Stimulated activated CD8-positive, alpha-beta memory T cell treated with anti-CD3 and anti-CD28 coated beads, Interleukin-7, amount 100 ng/mL, for 4 hours (primary cell): ENCODE results near the gene KRTAP2-4.
"Not testable (repeated sequence)": the region's sequence is repeated elsewhere in the genome, so short reads cannot be mapped to it uniquely, and the experiment has no call there.

Source experiments
- DNase-seq, 2 donors: peaks; one replicate each; pipeline ENCODE4 v3.0.0-alpha.2; 2020; ENCODE audit warnings: low read depth in 2 of 2

KRTAP2-4 gene

GRCh38 chr17:41071606-41072360, 6.1 kb upstream of the KRTAP2-4 start:
- no peak for DNase-seq

GRCh38 chr17:41069031-41069430, 3.4 kb upstream of the KRTAP2-4 start:
- no peak for DNase-seq

- DNase-seq, result no peak
Observed at GRCh38 chr17:41067281-41067680, 1.6 kb upstream of the KRTAP2-4 start.

DNA sequence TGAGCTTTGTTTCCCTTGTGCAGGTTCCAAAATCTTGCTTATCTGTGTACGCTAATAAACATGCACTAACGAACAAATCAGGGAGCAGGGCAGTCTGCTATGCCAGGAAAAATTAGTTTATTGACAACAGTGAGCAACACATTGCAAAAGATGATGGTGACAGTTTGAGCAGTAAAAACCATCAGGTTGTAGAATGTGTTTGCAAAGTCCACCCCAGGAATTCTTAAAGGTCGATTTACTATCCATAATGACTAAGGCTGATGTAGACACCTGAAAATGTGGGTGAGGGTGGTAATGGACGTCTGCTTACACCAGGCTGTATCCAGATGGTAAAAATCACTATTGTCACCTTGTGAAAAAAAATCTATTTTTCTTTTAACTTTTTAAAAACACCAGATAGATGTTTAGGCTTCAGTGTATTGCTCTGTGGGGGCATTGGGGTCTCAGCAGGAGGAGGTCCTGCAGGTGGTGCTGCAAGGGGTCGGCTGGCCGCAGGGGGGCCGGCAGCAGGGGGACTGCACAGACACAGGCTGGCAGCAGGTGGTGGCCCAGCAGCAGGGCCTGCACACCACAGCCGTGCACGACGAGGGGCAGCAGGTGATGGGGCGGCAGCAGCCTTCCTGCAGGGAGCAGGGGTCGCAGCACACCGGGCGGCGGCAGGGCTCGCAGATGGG, 526 bp downstream of the KRTAP2-4 start:
- not testable (repeated sequence) for DNase-seq

GRCh38 chr17:41064301-41064700, 1.4 kb downstream of the KRTAP2-4 start:
- no peak for DNase-seq

GRCh38 chr17:41063449-41063848, 2.2 kb downstream of the KRTAP2-4 start:
- no peak for DNase-seq

DNA sequence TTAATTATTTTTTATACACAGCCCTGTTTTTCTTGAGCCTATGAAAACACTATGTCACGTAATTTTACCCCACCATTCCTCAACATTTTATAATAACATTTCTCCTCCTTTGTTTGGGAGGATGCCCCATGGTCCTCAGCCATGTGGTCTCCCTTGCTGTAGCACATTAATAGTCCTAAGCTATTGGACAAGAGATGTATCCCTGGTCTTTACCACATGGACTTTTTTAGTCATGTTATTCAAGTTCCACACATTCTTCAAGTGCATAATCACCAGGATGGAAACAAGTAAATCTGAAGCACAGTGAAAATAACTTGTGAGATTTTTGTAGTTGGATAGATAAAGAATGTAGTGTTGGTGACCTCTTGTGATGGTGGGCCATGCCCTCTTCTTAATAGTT, 3.7 kb downstream of the KRTAP2-4 start:
- DNase-seq, result no peak

GRCh38 chr17:41060052-41060604, 5.6 kb downstream of the KRTAP2-4 start, which contains the start of gene KRTAP2-3:
TSS of gene KRTAP2-3 (minus strand) at chr17:41060114. CDS start at chr17:41060050, 64 bp downstream.
- no peak for DNase-seq

DNA sequence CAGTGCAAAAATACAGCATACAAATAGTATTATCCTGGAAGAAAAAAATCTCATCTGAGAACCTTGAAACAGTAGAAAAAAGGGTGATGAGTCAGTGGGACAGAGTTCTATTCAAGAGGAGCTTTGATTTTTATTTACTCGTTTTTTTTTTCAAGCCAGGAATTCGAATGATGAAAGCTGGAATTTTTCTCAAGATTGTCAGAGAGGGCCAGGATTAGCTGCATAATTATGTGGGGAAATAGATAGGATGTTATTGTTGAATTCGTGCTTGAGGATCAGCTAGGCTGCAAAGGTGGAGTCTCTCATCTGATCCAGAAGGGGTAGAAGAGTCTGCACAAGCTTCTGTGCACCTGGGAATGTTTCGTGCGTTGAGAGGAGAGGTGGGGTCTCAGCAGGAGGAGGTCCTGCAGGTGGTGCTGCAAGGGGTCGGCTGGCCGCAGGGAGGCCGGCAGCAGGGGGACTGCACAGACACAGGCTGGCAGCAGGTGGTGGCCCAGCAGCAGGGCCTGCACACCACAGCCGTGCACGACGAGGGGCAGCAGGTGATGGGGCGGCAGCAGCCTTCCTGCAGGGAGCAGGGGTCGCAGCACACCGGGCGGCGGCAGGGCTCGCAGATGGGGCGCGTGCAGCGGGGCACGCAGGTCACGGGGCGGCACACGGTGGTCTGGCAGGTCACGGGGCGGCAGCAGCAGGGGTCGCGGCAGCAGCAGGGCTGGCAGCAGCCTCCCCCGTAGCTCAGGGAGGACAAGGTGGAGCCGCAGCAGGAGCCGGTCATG, 6.2 kb downstream of the KRTAP2-4 start:
- DNase-seq, result not testable (repeated sequence)

- no peak for DNase-seq
Observed at GRCh38 chr17:41058741-41059140, 6.9 kb downstream of the KRTAP2-4 start.

- no peak for DNase-seq
Observed at GRCh38 chr17:41057547-41057946, 8.1 kb downstream of the KRTAP2-4 start.

- DNase-seq, result not testable (repeated sequence)
Observed at GRCh38 chr17:41055130-41055529, 10.5 kb downstream of the KRTAP2-4 start, which contains the start of gene KRTAP2-2. TSS of gene KRTAP2-2 (minus strand) at chr17:41055230. CDS start at chr17:41055211, 19 bp downstream.

- DNase-seq, result not testable (repeated sequence)
Observed at GRCh38 chr17:41054556-41054955, 11.1 kb downstream of the KRTAP2-4 start.

- DNase-seq, result no peak
Observed at GRCh38 chr17:41054025-41054424, 11.7 kb downstream of the KRTAP2-4 start.

- DNase-seq, result no peak
Observed at GRCh38 chr17:41052566-41052965, 13.1 kb downstream of the KRTAP2-4 start.

DNA sequence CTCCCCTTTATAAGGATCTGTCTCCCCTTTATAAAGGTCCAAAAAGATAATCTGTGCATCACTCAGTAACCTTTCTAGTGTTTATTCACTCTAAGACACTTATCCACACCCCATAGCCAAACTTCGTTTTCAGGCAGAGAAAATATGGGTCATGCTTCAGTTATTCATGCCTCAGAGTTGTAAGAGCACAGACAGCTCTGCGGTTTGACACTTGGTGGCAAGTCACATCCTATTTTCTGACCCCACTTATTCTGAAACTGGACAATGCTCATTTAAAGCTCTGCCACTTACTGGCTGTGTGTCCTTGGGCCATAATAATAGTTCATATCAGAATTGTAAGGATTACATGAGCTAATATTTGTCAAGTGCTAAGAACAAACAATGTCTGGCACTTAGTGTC, 16.6 kb downstream of the KRTAP2-4 start:
- no peak for DNase-seq

DNA sequence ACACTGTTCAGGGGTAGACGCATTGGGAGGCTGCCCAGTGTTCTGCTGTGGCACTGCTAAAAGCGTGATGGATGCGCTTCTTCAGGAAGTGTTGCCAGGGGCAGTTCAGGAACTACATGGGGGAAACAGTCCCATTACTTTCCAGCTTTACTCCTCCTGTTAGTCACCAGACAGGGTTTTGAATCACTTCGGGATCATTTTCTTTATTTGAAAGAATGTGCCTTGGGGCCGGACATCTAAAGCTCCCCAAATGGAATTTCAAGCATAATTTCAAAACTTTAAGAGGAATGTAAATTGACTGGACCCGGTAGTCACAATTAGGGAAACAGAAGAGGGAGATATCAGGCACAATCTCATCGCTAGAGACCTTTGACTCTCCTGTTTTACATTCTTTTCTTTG, 17.2 kb downstream of the KRTAP2-4 start:
- DNase-seq, result no peak

DNA sequence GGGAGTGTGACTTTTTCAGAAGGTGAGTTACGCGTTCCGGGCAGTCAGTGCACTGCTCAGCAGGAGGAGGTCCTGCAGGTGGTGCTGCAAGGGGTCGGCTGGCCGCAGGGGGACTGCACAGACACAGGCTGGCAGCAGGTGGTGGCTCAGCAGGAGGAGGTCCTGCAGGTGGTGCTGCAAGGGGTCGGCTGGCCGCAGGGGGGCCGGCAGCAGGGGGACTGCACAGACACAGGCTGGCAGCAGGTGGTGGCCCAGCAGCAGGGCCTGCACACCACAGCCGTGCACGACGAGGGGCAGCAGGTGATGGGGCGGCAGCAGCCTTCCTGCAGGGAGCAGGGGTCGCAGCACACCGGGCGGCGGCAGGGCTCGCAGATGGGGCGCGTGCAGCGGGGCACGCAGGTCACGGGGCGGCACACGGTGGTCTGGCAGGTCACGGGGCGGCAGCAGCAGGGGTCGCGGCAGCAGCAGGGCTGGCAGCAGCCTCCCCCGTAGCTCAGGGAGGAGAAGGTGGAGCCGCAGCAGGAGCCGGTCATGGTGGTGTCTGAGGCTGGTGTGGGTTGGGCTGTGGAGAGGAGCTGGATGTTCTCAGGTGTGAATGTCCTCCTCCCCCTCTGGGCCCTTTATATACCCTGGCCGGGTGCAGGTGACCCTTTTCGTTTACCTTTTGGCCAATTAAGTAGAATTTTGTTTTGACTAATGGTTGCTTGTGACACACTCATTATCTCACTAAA, 18.8 kb downstream of the KRTAP2-4 start, which contains the start of gene KRTAP2-1:
KRTAP2-1 (minus strand) TSS at position 582 of the 731 bp plus-strand sequence; CDS start at position 533, 49 bp downstream.
- not testable (repeated sequence) for DNase-seq

DNA sequence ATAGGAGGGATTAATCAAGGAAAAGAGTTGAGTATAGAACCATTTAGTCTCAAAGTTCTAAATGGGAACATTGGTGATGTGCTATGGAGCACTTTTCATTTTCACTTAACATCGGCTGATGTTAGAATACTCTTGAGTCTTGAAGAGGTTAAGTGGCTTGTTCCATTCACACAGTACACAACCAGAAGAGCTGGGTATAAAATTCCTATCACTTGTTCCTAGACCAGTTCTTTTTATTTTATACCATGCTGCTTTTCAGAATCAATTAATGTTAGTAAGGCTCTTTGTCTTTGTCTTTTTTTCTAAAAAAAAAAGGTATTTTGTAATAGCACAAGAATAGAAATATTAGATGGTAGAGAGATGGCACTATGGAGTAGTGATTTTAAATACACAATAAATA, 22.7 kb downstream of the KRTAP2-4 start:
- no peak for DNase-seq

GRCh38 chr17:41040783-41041571, 24.7 kb downstream of the KRTAP2-4 start, which contains the start of gene KRTAP1-1:
TSS of gene KRTAP1-1 (minus strand) at chr17:41041450. CDS start at chr17:41041397, 53 bp downstream.
- not testable (repeated sequence) for DNase-seq
